Lung (tissue), 12 donors: Measurements from ENCODE around the gene RERE. TPM values are rescaled to one million over a fixed set of nuclear protein-coding genes. Genes with fewer than 3 reads are reported as not detected.
A peak's percentile ranks its signal among the peaks of the same experiment; 100 is the strongest.

Source experiments
- ATAC-seq: fragments of 200-7000 bp; cut with Tn5 transposase; one replicate; pipeline ENCODE4 v1.9.1; 2020; ENCODE audit warnings: moderate number of reproducible peaks; ENCODE audit not compliant: insufficient read depth, low FRiP score
- DNase-seq, 3 donors: peaks; one replicate each; pipeline ENCODE4 v3.0.0-alpha.2; 2013 to 2017
- H3K27ac ChIP-seq, 2 donors: one replicate each; pipeline ENCODE4 v1.5.1; 2013; ENCODE audit warnings: mild to moderate bottlenecking in 2 of 2, moderate library complexity in 2 of 2, control low read depth in 1 of 2, inconsistent platforms in 1 of 2, low read depth in 1 of 2, low read length in 1 of 2
- H3K27me3 ChIP-seq, 3 donors: one replicate each; pipeline ENCODE4 v1.5.1; 2013; ENCODE audit warnings: low read length in 2 of 3; ENCODE audit not compliant: control insufficient read depth in 3 of 3, insufficient read depth in 3 of 3
- H3K36me3 ChIP-seq, 4 donors: one replicate each; pipeline ENCODE4 v1.5.1; 2013; ENCODE audit warnings: low read length in 4 of 4, mild to moderate bottlenecking in 1 of 4, moderate library complexity in 1 of 4; ENCODE audit not compliant: control insufficient read depth in 4 of 4, insufficient read depth in 4 of 4
- H3K4me1 ChIP-seq, 5 donors: one replicate each; pipeline ENCODE4 v1.5.1; 2013; ENCODE audit warnings: low read length in 5 of 5, mild to moderate bottlenecking in 2 of 5, moderate library complexity in 1 of 5; ENCODE audit not compliant: control insufficient read depth in 5 of 5, insufficient read depth in 5 of 5
- H3K4me3 ChIP-seq: one replicate; pipeline ENCODE4 v1.5.1; 2013; ENCODE audit warnings: mild to moderate bottlenecking, control low read depth, moderate library complexity
- H3K9ac ChIP-seq, 2 donors: one replicate each; pipeline ENCODE4 v1.5.1; 2013; ENCODE audit warnings: low read length in 2 of 2, control low read depth in 1 of 2; ENCODE audit not compliant: insufficient read depth in 1 of 2
- H3K9me3 ChIP-seq, 4 donors: one replicate each; pipeline ENCODE4 v1.5.1; 2013; ENCODE audit warnings: low read length in 3 of 4, mild to moderate bottlenecking in 1 of 4, moderate library complexity in 1 of 4; ENCODE audit not compliant: control insufficient read depth in 4 of 4, insufficient read depth in 3 of 4
- WGBS, 2 donors: extraction: QIAGEN DNeasy Blood & Tissue Kit; methylation state at CpG; one replicate each; pipeline ENCODE4 v1.1.7; 2013; 5-methylcytosine and 5-hydroxymethylcytosine counted together
- polyA plus RNA-seq, 2 donors: library from polyadenylated mRNA; stranded (reverse); fragments of 200-250 nt; gene quantifications; one replicate each; pipeline ENCODE4 v1.2.1, GENCODE V29; 2013
- total RNA-seq, 2 donors: library from RNA; depleted of rRNA in 1 of 2; stranded (reverse); fragments of >200 nt in 1 of 2; gene quantifications; one replicate each; pipeline ENCODE4 v1.2.1, GENCODE V29; 2014 to 2021
- TF ChIP-seq, protein P1 (sequence below): IDR thresholded peaks from 2 replicates; pipeline ENCODE4 v1.5.1; 2012; ENCODE audit warnings: mild to moderate bottlenecking; ENCODE audit errors: control extremely low read depth, extremely low read depth
- donor health status: control.
- donor health status: control.
- donor health status: Bipolar disorder and iron deficiency.
- donor health status: healthy.
- donor health status: DM: yes; HTN: yes; CAD: no.

Gene RERE
- total and polyA plus RNA-seq, 4 donors, result 21.7 to 207 (median 57.5) TPM

DNA sequence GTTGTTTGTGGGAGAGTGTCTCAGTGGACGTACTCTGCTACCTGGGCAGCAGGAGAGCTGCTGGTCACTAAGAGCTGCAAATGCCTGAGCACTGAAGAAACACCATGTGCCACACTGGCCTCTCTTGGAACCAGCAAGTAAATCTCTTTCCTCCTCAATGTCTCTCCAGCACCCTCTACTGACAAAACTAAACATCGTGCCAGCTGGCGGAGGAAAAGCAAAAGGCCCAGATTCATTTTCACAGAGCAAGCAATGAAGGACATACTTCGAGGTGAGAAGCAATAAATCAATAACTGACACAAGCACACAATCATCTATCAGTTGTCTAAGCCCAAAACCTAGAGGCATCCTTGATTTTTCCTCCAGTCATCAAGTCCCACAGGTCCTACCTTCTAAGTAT, 78.1 kb downstream of the RERE start:
- ATAC-seq (no peak), DNase-seq (no peak)
- Histone ChIP-seq H3K36me3 (peaks cover 0 to 4% (median 2%) of the 10 kb centered on the region in 4 donors), H3K9ac (no peak overlapping the region), H3K9me3 (peaks cover 0 to 5% (median 1%) of the 10 kb centered on the region in 4 donors), H3K27me3 (no peaks in the 10 kb centered on the region), H3K4me1 (peaks cover 0 to 4% (median 2%) of the 10 kb centered on the region in 5 donors), H3K4me3 (no peak overlapping the region), H3K27ac (no peak overlapping the region)
- WGBS, 2 donors, result 97 to 99% methylated on average over 4 of the region's 4 CpGs
- TF ChIP-seq, protein P1, sequence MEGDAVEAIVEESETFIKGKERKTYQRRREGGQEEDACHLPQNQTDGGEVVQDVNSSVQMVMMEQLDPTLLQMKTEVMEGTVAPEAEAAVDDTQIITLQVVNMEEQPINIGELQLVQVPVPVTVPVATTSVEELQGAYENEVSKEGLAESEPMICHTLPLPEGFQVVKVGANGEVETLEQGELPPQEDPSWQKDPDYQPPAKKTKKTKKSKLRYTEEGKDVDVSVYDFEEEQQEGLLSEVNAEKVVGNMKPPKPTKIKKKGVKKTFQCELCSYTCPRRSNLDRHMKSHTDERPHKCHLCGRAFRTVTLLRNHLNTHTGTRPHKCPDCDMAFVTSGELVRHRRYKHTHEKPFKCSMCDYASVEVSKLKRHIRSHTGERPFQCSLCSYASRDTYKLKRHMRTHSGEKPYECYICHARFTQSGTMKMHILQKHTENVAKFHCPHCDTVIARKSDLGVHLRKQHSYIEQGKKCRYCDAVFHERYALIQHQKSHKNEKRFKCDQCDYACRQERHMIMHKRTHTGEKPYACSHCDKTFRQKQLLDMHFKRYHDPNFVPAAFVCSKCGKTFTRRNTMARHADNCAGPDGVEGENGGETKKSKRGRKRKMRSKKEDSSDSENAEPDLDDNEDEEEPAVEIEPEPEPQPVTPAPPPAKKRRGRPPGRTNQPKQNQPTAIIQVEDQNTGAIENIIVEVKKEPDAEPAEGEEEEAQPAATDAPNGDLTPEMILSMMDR, result no peak

DNA sequence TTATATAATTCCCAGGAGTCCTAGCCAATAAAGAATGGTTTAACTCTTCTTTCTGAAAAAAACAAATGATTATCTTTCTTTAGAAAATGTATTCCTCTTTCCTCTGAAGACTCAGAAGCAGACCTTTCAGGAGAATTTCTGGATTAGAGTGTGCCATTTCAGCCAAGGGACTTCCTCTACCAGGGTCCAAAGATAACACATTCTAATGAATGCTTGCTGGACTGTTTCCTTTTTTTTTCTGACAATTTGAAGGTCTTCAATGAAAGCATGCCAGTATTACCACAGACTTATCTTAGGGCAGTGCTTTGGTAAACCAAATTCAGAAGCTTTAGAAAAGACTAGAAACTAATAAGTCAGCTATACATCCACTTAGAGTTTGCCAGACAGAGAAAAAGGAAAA, 80.5 kb downstream of the RERE start:
- Histone ChIP-seq H3K27ac (no peak overlapping the region), H3K4me3 (no peak overlapping the region), H3K27me3 (no peaks in the 10 kb centered on the region), H3K4me1 (peaks cover 0 to 3% (median 0%) of the 10 kb centered on the region in 5 donors), H3K9ac (no peak overlapping the region), H3K9me3 (peaks cover 0 to 5% (median 1%) of the 10 kb centered on the region in 4 donors), H3K36me3 (peaks cover 0 to 4% (median 2%) of the 10 kb centered on the region in 4 donors)
- peak in 1 of 3 donors; percentile 26 for DNase-seq
- ATAC-seq, result no peak
- TF ChIP-seq, protein P1, result no peak

DNA sequence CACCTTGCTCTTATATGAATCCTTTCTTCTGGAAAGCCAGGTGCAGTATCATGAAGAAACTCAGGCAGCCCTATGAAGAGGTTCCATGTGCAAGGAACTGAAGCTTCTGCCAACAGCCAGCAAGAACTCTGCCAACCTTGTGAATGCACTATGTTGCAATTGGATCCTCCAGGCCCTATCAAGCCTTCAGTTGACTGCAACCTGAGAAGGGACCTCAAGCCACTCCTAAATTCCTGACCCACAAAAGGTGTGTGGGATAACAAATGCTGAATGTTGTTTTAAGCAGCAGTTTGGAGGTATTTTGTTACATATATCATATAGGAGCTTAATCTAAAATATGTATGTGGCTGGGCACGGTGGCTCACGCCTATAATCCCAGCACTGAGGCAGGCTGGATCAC, 84.0 kb downstream of the RERE start:
- no peak overlapping the region for H3K4me3 ChIP-seq
- H3K4me1 ChIP-seq, result peaks cover 0 to 3% (median 0%) of the 10 kb centered on the region in 5 donors
- H3K9ac ChIP-seq, result no peak overlapping the region
- peaks cover 0 to 2% (median 0%) of the 10 kb centered on the region in 4 donors for H3K36me3 ChIP-seq
- TF ChIP-seq, protein P1, result no peak
- H3K27me3 ChIP-seq, result no peaks in the 10 kb centered on the region
- DNase-seq, result peak in 2 of 3 donors; percentile 36 to 64
- no peak for ATAC-seq
- no peak overlapping the region for H3K27ac ChIP-seq
- 83 to 97% methylated on average over 2 of the region's 2 CpGs for WGBS, 2 donors
- H3K9me3 ChIP-seq, result no peaks in the 10 kb centered on the region

DNA sequence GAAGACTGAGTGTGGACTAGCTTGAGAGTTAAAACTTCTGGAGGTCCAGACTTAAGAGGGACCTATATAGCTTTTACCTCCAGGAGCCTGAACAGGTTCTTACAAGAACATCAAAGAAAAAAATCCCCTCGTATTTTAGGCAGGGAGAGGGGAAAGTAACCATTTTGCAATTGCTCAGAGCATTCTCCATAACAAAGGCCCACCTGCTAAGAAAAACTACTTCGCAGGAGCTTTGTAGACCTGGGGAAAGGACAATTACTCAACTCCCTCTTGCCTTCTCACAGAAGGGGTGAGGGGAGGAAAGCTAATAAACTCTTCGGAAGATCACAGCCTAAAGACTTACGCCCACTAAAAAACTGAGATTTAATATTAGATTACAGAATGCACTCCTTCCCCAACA, 86.3 kb downstream of the RERE start:
- H3K9me3 ChIP-seq, result no peaks in the 10 kb centered on the region
- DNase-seq (no peak), ATAC-seq (no peak)
- 93 to 98% methylated on average over 4 of the region's 4 CpGs for WGBS, 2 donors
- no peak overlapping the region for H3K27ac ChIP-seq
- no peaks in the 10 kb centered on the region for H3K27me3 ChIP-seq
- H3K9ac ChIP-seq, result no peak overlapping the region
- peaks cover 0 to 5% (median 0%) of the 10 kb centered on the region in 5 donors for H3K4me1 ChIP-seq
- peaks cover 0 to 2% (median 0%) of the 10 kb centered on the region in 4 donors for H3K36me3 ChIP-seq
- TF ChIP-seq, protein P1, result no peak
- H3K4me3 ChIP-seq, result no peak overlapping the region
